ENCODE measurements around the gene AFF2. TPM values are rescaled to one million over a fixed set of nuclear protein-coding genes. Genes with fewer than 3 reads are reported as not detected.

AFF2 gene
- total and polyA plus RNA-seq, 2 donors from 2014 or later, result 0.09 to 5.7 TPM

DNA sequence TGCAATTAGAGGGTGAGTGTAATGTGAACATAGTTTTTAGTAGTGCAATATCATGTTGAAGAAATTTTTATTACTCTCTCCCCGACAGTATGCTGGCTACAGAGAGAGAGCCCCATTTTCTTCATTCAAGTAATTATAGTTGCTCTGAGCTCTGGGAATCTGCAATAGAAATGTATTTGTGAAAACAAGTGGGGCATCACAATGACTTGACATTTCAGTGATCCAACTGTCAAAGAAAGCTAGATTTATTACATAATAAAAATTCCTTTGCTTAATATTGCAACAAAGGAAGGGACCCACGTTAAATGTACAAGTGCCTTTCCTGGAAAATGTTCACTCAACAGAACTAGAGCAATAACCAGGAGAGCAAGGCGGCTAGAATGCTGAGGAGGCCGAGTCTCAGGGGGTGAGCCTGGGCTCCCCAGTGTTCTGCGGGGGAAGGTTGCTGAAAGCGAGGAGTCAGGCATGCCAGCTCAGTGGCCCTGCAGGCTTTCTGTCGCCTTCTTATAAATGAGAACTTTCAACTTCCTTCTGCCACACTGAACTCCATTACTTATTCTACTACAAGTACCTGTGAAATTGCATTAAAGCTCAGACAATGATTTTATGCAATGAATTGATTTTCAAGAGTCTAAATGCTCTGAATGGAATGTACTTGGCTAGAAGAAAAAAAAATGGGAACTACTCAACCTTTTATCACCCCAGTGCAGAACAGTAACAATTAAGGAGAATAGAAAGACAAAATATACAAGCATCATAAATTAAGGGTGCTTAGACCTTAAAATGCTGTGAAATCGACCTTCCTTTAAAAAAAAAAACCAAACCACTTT, 476.4 kb downstream of the AFF2 start:
- H3K4me1 ChIP-seq (ENCODE audit: control insufficient read depth in 2 of 3, insufficient read depth in 2 of 3, low read depth in 1 of 3, low read length in 3 of 3), result no peaks in the 10 kb centered on the region
- no peak overlapping the region for H3K4me3 ChIP-seq (ENCODE audit: low read length in 3 of 3)
- intact Hi-C loops (cut with DNase I), result no loop called here
- no peak overlapping the region for H3K27ac ChIP-seq (ENCODE audit: low read depth in 2 of 2, low read length in 2 of 2)
- TF ChIP-seq, protein P1, sequence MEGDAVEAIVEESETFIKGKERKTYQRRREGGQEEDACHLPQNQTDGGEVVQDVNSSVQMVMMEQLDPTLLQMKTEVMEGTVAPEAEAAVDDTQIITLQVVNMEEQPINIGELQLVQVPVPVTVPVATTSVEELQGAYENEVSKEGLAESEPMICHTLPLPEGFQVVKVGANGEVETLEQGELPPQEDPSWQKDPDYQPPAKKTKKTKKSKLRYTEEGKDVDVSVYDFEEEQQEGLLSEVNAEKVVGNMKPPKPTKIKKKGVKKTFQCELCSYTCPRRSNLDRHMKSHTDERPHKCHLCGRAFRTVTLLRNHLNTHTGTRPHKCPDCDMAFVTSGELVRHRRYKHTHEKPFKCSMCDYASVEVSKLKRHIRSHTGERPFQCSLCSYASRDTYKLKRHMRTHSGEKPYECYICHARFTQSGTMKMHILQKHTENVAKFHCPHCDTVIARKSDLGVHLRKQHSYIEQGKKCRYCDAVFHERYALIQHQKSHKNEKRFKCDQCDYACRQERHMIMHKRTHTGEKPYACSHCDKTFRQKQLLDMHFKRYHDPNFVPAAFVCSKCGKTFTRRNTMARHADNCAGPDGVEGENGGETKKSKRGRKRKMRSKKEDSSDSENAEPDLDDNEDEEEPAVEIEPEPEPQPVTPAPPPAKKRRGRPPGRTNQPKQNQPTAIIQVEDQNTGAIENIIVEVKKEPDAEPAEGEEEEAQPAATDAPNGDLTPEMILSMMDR (IDR thresholded peaks at IDR 0.05; ENCODE audit: borderline replicate concordance, extremely low read depth, insufficient read depth), result no peak
- H3K9me3 ChIP-seq (ENCODE audit: control insufficient read depth in 2 of 3, insufficient read depth in 1 of 3, low read length in 3 of 3), result no peaks in the 10 kb centered on the region
- FAIRE-seq (no peak), DNase-seq (no peak)
- H3K36me3 ChIP-seq (ENCODE audit: control insufficient read depth in 2 of 3, insufficient read depth in 3 of 3, low read length in 3 of 3), result no peaks in the 10 kb centered on the region
- no peak overlapping the region for H3K9ac ChIP-seq (ENCODE audit: low read length in 3 of 3)
- no peaks in the 10 kb centered on the region for H3K27me3 ChIP-seq (ENCODE audit: control insufficient read depth, insufficient read depth, low read length)

DNA sequence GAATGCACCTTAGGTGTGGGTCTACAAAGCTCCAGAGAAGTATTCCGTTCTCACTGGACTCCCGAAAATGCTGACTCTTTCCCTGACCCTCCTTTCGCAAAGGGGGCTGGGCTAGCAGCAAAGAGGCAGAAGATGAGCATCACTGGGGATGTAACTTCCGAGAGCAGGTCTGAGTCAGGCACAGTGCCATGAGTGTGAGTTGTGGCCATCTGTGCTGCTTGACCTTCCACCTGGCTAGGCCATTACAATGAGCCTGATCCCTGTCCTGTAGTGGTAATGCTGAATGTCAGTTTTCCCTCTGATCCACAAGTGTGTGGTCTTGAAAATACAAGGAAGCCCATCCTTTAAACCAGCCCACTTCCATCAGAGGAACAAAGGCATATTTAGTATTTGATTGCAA, 479.4 kb downstream of the AFF2 start:
- intact Hi-C loops (cut with DNase I), result no loop called here
- H3K36me3 ChIP-seq (ENCODE audit: control insufficient read depth in 2 of 3, insufficient read depth in 3 of 3, low read length in 3 of 3), result no peaks in the 10 kb centered on the region
- no peak overlapping the region for H3K27ac ChIP-seq (ENCODE audit: low read depth in 2 of 2, low read length in 2 of 2)
- H3K9ac ChIP-seq (ENCODE audit: low read length in 3 of 3), result no peak overlapping the region
- H3K27me3 ChIP-seq (ENCODE audit: control insufficient read depth, insufficient read depth, low read length), result no peaks in the 10 kb centered on the region
- H3K4me3 ChIP-seq (ENCODE audit: low read length in 3 of 3), result no peak overlapping the region
- no peak for FAIRE-seq
- H3K4me1 ChIP-seq (ENCODE audit: control insufficient read depth in 2 of 3, insufficient read depth in 2 of 3, low read depth in 1 of 3, low read length in 3 of 3), result no peaks in the 10 kb centered on the region
- H3K9me3 ChIP-seq (ENCODE audit: control insufficient read depth in 2 of 3, insufficient read depth in 1 of 3, low read length in 3 of 3), result no peaks in the 10 kb centered on the region
- TF ChIP-seq, protein P1 (IDR thresholded peaks at IDR 0.05; ENCODE audit: borderline replicate concordance, extremely low read depth, insufficient read depth), result no peak
- DNase-seq, result no peak

DNA sequence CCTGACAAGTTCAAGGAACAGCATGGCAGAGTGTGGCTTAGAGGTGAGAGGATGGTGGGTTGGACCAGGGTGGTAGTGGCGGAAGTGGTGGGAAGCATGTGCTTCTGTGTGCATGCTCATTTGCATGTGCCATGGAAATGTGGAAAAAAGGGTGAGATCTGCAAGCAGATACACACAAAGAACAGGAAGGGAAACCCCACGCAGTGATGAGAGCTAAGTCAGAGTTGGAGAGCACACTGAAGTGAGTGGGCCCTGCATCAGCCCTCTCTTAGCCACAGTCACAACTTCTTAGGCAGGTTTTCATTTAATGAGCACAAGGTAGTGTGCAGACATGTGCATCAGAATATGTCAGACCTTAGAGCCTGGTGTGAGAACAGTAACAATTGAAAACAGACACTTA, 483.8 kb downstream of the AFF2 start:
- no peak for FAIRE-seq
- intact Hi-C loops (cut with DNase I), result no loop called here

More for the DNA sequence above, 483.8 kb downstream of the AFF2 start:
- Histone ChIP-seq H3K4me1 (ENCODE audit: control insufficient read depth in 2 of 3, insufficient read depth in 2 of 3, low read depth in 1 of 3, low read length in 3 of 3) (no peaks in the 10 kb centered on the region), H3K36me3 (ENCODE audit: control insufficient read depth in 2 of 3, insufficient read depth in 3 of 3, low read length in 3 of 3) (no peaks in the 10 kb centered on the region), H3K27me3 (ENCODE audit: control insufficient read depth, insufficient read depth, low read length) (no peaks in the 10 kb centered on the region), H3K9me3 (ENCODE audit: control insufficient read depth in 2 of 3, insufficient read depth in 1 of 3, low read length in 3 of 3) (no peaks in the 10 kb centered on the region), H3K27ac (ENCODE audit: low read depth in 2 of 2, low read length in 2 of 2) (no peak overlapping the region), H3K9ac (ENCODE audit: low read length in 3 of 3) (no peak overlapping the region), H3K4me3 (ENCODE audit: low read length in 3 of 3) (no peak overlapping the region)
- TF ChIP-seq, protein P1 (IDR thresholded peaks at IDR 0.05; ENCODE audit: borderline replicate concordance, extremely low read depth, insufficient read depth), result no peak
- no peak for DNase-seq
